Body of pancreas (tissue), 4 donors: Measurements from ENCODE around the gene NRL.

Experiments
- POLR2A ChIP-seq, 3 donors: fragments of 450-650 bp; IDR thresholded peaks; one replicate each; pipeline ENCODE4 v1.6.1; 2016; ENCODE audit warnings: antibody characterized with exemption in 3 of 3, mild to moderate bottlenecking in 2 of 3
- TF ChIP-seq, protein P1 (sequence below), 7 experiments: fragments of 450-650 bp in 4 of 7; fragments of 200-600 bp in 3 of 7; sonication (generic) in 3 of 7; IDR thresholded peaks; one replicate each; pipeline ENCODE4 v1.5.1; 2016 to 2019; ENCODE audit warnings: antibody characterized with exemption in 7 of 7

GRCh38 chr14:24065408-24065807, 49.3 kb downstream of the NRL start:
- TF ChIP-seq, protein P1, sequence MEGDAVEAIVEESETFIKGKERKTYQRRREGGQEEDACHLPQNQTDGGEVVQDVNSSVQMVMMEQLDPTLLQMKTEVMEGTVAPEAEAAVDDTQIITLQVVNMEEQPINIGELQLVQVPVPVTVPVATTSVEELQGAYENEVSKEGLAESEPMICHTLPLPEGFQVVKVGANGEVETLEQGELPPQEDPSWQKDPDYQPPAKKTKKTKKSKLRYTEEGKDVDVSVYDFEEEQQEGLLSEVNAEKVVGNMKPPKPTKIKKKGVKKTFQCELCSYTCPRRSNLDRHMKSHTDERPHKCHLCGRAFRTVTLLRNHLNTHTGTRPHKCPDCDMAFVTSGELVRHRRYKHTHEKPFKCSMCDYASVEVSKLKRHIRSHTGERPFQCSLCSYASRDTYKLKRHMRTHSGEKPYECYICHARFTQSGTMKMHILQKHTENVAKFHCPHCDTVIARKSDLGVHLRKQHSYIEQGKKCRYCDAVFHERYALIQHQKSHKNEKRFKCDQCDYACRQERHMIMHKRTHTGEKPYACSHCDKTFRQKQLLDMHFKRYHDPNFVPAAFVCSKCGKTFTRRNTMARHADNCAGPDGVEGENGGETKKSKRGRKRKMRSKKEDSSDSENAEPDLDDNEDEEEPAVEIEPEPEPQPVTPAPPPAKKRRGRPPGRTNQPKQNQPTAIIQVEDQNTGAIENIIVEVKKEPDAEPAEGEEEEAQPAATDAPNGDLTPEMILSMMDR (IDR thresholded peaks at IDR 0.05), result no peak
- TF ChIP-seq POLR2A (IDR thresholded peaks at IDR 0.05), result no peak
